SK-N-SH treated with all-trans-retinoic acid at 6 μM for 48 hours (cell line): ENCODE measurements around the gene GEMIN4.
A peak's percentile ranks its signal among the peaks of the same experiment; 100 is the strongest.

ENCODE experiments used
- ATAC-seq: fragments of 200-7000 bp; cut with Tn5 transposase; 3 replicates; pipeline ENCODE4 v1.9.1; 2020; ENCODE audit warnings: mild to moderate bottlenecking, moderate library complexity
- BACH2 ChIP-seq: fragments of 250-450 bp; sonication (Bioruptor Pico); IDR thresholded peaks from 2 replicates; pipeline ENCODE4 v1.9.0; 2021; ENCODE audit warnings: mild to moderate bottlenecking, borderline replicate concordance
- CSDC2 ChIP-seq: fragments of 250-450 bp; sonication (Bioruptor Pico); IDR thresholded peaks from 2 replicates; pipeline ENCODE4 v1.5.0; 2020; ENCODE audit warnings: mild to moderate bottlenecking, moderate library complexity
- ESRRG ChIP-seq: fragments of 250-450 bp; sonication (Bioruptor Pico); IDR thresholded peaks from 2 replicates; pipeline ENCODE4 v1.6.1; 2021; ENCODE audit warnings: mild to moderate bottlenecking
- GLIS3 ChIP-seq: fragments of 250-450 bp; sonication (Bioruptor Pico); IDR thresholded peaks from 2 replicates; pipeline ENCODE4 v1.5.0; 2020; ENCODE audit warnings: mild to moderate bottlenecking, moderate library complexity
- ISL1 ChIP-seq: fragments of 250-450 bp; sonication (Bioruptor Pico); IDR thresholded peaks from 2 replicates; pipeline ENCODE4 v2.1.2; 2022; ENCODE audit warnings: mild to moderate bottlenecking, moderate library complexity
- OSR1 ChIP-seq: fragments of 250-450 bp; sonication (Bioruptor Pico); IDR thresholded peaks from 2 replicates; pipeline ENCODE4 v1.8.0; 2022; ENCODE audit warnings: moderate library complexity, mild to moderate bottlenecking, inconsistent platforms
- PPARA ChIP-seq: fragments of 250-450 bp; sonication (Bioruptor Pico); IDR thresholded peaks from 2 replicates; pipeline ENCODE4 v1.5.0; 2020; ENCODE audit warnings: mild to moderate bottlenecking, borderline replicate concordance
- RARB ChIP-seq: fragments of 250-450 bp; sonication (Bioruptor Pico); IDR thresholded peaks from 2 replicates; pipeline ENCODE4 v1.8.0; 2021; ENCODE audit warnings: mild to moderate bottlenecking, moderate library complexity
- SNAI2 ChIP-seq: fragments of 250-450 bp; sonication (Bioruptor Pico); IDR thresholded peaks from 2 replicates; pipeline ENCODE4 v1.5.0; 2020; ENCODE audit warnings: mild to moderate bottlenecking, moderate library complexity
- TCF4 ChIP-seq: fragments of 250-450 bp; sonication (Bioruptor Pico); IDR thresholded peaks from 2 replicates; pipeline ENCODE4 v1.8.0; 2021; ENCODE audit warnings: mild to moderate bottlenecking, moderate library complexity, borderline replicate concordance
- TOX ChIP-seq: fragments of 250-450 bp; sonication (Bioruptor Pico); IDR thresholded peaks from 2 replicates; pipeline ENCODE4 v1.8.0; 2021; ENCODE audit warnings: mild to moderate bottlenecking, moderate library complexity, borderline replicate concordance
- TSHZ2 ChIP-seq: fragments of 250-450 bp; sonication (Bioruptor Pico); IDR thresholded peaks from 2 replicates; pipeline ENCODE4 v1.5.0; 2020; ENCODE audit warnings: mild to moderate bottlenecking, moderate library complexity
- ZC3H10 ChIP-seq: fragments of 250-450 bp; sonication (Bioruptor Pico); IDR thresholded peaks from 2 replicates; pipeline ENCODE4 v1.5.1; 2021; ENCODE audit warnings: mild to moderate bottlenecking, moderate library complexity
- ZFP3 ChIP-seq: fragments of 250-450 bp; sonication (Bioruptor Pico); IDR thresholded peaks from 2 replicates; pipeline ENCODE4 v1.5.0; 2020; ENCODE audit warnings: mild to moderate bottlenecking, moderate library complexity
- ZFP30 ChIP-seq: fragments of 450-650 bp; formaldehyde crosslinking; IDR thresholded peaks from 2 replicates; pipeline ENCODE4 v1.5.0; 2022; ENCODE audit warnings: mild to moderate bottlenecking, moderate library complexity
- ZNF565 ChIP-seq: fragments of 450-650 bp; formaldehyde crosslinking; conservative IDR thresholded peaks from 2 replicates; pipeline ENCODE4 v1.5.0; 2020; ENCODE audit warnings: low read depth, mild to moderate bottlenecking, moderate library complexity
- ZNF70 ChIP-seq: fragments of 450-650 bp; formaldehyde crosslinking; IDR thresholded peaks from 2 replicates; pipeline ENCODE4 v1.5.0; 2020; ENCODE audit warnings: mild to moderate bottlenecking, moderate library complexity
- ZNF8 ChIP-seq: fragments of 450-650 bp; formaldehyde crosslinking; IDR thresholded peaks from 2 replicates; pipeline ENCODE4 v1.5.0; 2020; ENCODE audit warnings: mild to moderate bottlenecking, moderate library complexity
- TF ChIP-seq, protein P1 (sequence below): fragments of 250-450 bp; sonication (Bioruptor Pico); IDR thresholded peaks from 2 replicates; pipeline ENCODE4 v1.5.1; 2021; ENCODE audit warnings: mild to moderate bottlenecking, moderate library complexity
- TF ChIP-seq, protein P2 (sequence below): fragments of 250-450 bp; sonication (Bioruptor Pico); IDR thresholded peaks from 2 replicates; pipeline ENCODE4 v1.8.0; 2021; ENCODE audit warnings: low read depth, mild to moderate bottlenecking, moderate library complexity, borderline replicate concordance
- TF ChIP-seq, protein P3 (sequence below): fragments of 250-450 bp; sonication (Bioruptor Pico); IDR thresholded peaks from 2 replicates; pipeline ENCODE4 v1.5.1; 2020; ENCODE audit warnings: low read depth, mild to moderate bottlenecking, moderate library complexity

GEMIN4 gene

GRCh38 chr17:732902-733720 lies 19.0 kb downstream of the GEMIN4 start:
- ATAC-seq, result peak; percentile 75

GRCh38 chr17:732067-732901 lies 19.8 kb downstream of the GEMIN4 start, which contains the start of gene TLCD3A:
TLCD3A (plus strand) TSS chr17:732596; CDS start chr17:732648, 52 bp downstream.
- TF ChIP-seq RARB (CRISPR knock-in tag) (no peak), TOX (no peak), ZFP30 (no peak), ISL1 (CRISPR knock-in tag) (no peak), SNAI2 (CRISPR knock-in tag) (no peak), GLIS3 (CRISPR knock-in tag) (no peak), ZNF565 (CRISPR knock-in tag) (no peak), ZFP3 (no peak), OSR1 (CRISPR knock-in tag) (no peak), ZNF70 (CRISPR knock-in tag) (no peak), ZNF8 (CRISPR knock-in tag) (no peak), ZC3H10 (CRISPR knock-in tag) (no peak), CSDC2 (no peak)
- TF ChIP-seq, protein P1, sequence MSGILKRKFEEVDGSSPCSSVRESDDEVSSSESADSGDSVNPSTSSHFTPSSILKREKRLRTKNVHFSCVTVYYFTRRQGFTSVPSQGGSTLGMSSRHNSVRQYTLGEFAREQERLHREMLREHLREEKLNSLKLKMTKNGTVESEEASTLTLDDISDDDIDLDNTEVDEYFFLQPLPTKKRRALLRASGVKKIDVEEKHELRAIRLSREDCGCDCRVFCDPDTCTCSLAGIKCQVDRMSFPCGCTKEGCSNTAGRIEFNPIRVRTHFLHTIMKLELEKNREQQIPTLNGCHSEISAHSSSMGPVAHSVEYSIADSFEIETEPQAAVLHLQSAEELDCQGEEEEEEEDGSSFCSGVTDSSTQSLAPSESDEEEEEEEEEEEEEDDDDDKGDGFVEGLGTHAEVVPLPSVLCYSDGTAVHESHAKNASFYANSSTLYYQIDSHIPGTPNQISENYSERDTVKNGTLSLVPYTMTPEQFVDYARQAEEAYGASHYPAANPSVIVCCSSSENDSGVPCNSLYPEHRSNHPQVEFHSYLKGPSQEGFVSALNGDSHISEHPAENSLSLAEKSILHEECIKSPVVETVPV, result no peak
- TF ChIP-seq, protein P2, sequence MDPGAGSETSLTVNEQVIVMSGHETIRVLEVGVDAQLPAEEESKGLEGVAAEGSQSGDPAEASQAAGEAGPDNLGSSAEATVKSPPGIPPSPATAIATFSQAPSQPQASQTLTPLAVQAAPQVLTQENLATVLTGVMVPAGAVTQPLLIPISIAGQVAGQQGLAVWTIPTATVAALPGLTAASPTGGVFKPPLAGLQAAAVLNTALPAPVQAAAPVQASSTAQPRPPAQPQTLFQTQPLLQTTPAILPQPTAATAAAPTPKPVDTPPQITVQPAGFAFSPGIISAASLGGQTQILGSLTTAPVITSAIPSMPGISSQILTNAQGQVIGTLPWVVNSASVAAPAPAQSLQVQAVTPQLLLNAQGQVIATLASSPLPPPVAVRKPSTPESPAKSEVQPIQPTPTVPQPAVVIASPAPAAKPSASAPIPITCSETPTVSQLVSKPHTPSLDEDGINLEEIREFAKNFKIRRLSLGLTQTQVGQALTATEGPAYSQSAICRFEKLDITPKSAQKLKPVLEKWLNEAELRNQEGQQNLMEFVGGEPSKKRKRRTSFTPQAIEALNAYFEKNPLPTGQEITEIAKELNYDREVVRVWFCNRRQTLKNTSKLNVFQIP (CRISPR knock-in tag), result no peak
- ATAC-seq, result peak; percentile 66

More at GRCh38 chr17:732902-733720, 19.0 kb downstream of the GEMIN4 start:
- no peak for TF ChIP-seq TSHZ2
- no peak for TF ChIP-seq ZFP30
- TF ChIP-seq PPARA, result no peak
- no peak for TF ChIP-seq ZC3H10 (CRISPR knock-in tag)
- no peak for TF ChIP-seq TOX
- TF ChIP-seq, protein P2 (CRISPR knock-in tag), result no peak

GRCh38 chr17:731644-732066 lies 20.4 kb downstream of the GEMIN4 start:
- peak; percentile 46 for ATAC-seq
- TF ChIP-seq TCF4 (CRISPR knock-in tag) (no peak), ZFP3 (no peak), TOX (no peak), ESRRG (CRISPR knock-in tag) (no peak), BACH2 (CRISPR knock-in tag) (no peak), SNAI2 (CRISPR knock-in tag) (no peak)
- TF ChIP-seq, protein P3, sequence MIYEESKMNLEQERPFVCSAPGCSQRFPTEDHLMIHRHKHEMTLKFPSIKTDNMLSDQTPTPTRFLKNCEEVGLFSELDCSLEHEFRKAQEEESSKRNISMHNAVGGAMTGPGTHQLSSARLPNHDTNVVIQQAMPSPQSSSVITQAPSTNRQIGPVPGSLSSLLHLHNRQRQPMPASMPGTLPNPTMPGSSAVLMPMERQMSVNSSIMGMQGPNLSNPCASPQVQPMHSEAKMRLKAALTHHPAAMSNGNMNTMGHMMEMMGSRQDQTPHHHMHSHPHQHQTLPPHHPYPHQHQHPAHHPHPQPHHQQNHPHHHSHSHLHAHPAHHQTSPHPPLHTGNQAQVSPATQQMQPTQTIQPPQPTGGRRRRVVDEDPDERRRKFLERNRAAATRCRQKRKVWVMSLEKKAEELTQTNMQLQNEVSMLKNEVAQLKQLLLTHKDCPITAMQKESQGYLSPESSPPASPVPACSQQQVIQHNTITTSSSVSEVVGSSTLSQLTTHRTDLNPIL, result no peak
